Stimulated activated CD4-positive, alpha-beta T cell treated with anti-CD3 and anti-CD28 coated beads, Interleukin-4, amount 100 ng/mL, for 4 hours (primary cell): ENCODE measurements around the gene AHSG.

Experiments
- DNase-seq, 2 experiments: peaks; one replicate each; pipeline ENCODE4 v3.0.0-alpha.2; 2020

Gene AHSG

DNA sequence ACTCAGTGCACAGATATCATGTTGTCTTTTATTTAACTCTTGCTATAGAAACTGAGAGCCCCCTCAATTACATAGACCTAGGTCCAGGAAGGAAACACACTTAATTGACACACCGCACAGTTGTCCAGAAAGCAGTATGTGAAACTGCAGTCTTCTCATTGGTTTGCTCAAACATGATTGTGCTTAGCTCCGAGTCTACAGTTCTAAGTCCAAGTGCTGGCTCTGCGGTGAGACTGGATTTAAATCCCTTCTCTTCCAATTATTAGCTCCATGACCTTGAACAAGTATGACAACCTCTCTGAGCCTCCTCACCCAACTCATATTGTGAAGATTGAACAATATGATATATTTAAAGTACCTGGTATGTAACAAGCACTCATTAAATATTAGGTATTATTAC is 19.0 kb upstream of the AHSG start:
- no peak for DNase-seq

- no peak for DNase-seq
Measured at GRCh38 chr3:186594591-186595113, 18.2 kb upstream of the AHSG start.

- DNase-seq = no peak
Measured at GRCh38 chr3:186596568-186597287, 16.1 kb upstream of the AHSG start.

GRCh38 chr3:186598108-186598784 is 14.6 kb upstream of the AHSG start:
- no peak for DNase-seq

GRCh38 chr3:186598794-186599141 is 14.1 kb upstream of the AHSG start:
- DNase-seq = no peak

- DNase-seq = no peak
Measured at GRCh38 chr3:186599142-186599784, 13.6 kb upstream of the AHSG start.

GRCh38 chr3:186599785-186600166 is 13.1 kb upstream of the AHSG start:
- no peak for DNase-seq

GRCh38 chr3:186600896-186601295 is 12.0 kb upstream of the AHSG start:
- no peak for DNase-seq

- DNase-seq = no peak
Measured at GRCh38 chr3:186603159-186603558, 9.7 kb upstream of the AHSG start.

- no peak for DNase-seq
Measured at GRCh38 chr3:186605078-186605477, 7.8 kb upstream of the AHSG start.

GRCh38 chr3:186605561-186606545 is 7.0 kb upstream of the AHSG start:
- DNase-seq = no peak

- DNase-seq = no peak
Measured at GRCh38 chr3:186608624-186609215, 4.1 kb upstream of the AHSG start.

DNA sequence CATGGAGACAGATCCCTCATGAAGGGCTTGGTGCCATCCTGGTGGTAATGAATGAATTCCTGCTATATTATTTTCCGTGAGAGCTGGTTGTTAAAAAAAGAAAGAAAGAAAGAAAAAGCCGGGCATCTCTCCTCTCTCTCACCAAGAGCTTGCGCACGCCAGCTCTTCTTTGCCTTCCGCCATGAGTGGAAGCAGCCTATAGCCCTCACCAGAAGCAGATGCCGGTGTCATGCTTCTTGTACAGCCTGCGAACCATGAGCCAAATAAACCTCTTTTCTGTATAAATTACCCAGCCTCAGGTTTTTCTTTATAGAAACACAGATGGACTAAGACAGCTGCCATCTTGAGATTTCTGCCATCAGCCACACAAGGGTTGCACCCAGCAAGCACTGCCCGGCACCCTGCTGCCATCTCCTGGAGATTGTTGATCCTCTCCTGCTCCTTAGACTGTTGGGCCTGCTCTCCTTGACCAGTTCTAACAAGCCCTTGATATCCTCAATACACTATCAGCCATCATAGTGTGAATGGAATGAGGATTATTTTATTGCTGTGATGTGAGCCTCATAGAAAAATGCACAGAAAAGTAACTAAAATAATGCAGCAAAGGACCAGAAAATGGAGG is 3.5 kb upstream of the AHSG start:
- no peak for DNase-seq

- DNase-seq = no peak
Measured at GRCh38 chr3:186612065-186612464, 795 bp upstream of the AHSG start.

DNA sequence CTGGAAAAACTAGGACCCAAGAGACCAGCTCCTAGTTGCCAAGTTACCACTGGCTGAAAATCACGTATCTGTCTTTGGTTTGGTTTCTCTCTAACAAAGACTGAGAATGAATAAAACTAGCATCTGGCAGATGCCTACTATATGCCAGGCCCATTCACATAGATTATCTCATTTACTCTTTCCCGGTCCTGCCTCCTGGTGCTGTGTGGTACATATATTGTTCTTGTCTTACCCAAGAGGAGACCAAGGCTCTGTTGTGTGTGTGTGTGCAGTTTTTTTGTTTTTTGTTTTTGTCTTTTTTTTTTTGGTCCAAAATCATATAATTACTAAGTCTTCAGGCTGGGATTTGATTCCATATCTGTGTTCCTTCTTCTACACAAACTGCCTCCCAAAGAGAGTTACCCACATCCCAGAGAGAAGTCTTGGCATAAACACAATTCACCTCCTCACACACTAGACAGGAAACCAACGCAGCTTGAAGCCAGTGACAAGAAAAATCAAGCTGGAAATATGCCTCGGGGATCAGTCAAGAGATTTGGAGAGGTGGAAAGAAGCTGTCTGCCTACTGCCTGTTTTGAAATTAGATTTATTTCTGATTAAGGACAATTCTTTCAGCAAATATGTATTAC is 891 bp downstream of the AHSG start:
- DNase-seq = no peak

- no peak for DNase-seq
Measured at GRCh38 chr3:186614266-186614596, 1.4 kb downstream of the AHSG start.

DNA sequence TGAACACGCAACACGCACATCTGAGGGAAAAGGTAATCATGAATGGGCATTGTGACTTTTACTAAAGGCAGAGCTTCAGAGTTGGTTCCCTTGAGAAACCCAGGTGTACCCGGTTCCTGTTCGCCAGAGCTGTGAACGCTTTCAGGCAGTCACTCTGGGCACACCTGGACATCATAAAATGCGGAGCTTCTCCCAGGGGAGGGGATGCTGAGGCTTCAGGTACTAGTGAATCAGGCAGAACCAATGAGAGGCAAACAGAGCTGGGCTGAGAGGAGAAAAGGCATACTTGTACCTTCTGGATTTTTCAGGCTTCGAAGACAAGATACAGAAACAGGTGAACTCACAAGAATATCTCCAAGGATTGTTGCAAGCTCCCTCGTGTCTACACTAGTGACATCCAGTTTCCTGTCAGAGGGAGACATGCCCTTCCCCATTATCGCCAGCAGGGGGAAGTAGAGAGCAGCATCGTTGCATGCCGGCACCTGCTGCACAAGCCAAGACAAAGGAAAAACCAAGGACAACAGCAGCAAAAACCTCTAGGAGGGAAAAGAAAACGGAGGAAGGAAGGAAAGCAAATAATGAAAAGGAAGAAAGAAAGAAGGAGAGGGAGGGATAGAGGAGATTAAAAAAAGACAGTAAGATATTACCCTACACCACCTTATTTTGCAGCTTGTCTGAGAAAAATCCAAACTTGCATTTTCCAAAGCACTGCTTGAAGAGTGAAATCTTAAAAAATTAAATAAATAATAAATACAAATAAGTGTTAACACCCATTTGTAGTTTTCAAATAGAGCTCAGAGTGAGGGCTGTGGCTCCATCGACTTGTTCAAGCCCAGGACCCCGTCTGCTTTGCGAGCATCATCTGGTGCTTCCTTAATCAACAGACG is 2.0 kb downstream of the AHSG start:
- DNase-seq = peak; percentile 63 to 66

DNA sequence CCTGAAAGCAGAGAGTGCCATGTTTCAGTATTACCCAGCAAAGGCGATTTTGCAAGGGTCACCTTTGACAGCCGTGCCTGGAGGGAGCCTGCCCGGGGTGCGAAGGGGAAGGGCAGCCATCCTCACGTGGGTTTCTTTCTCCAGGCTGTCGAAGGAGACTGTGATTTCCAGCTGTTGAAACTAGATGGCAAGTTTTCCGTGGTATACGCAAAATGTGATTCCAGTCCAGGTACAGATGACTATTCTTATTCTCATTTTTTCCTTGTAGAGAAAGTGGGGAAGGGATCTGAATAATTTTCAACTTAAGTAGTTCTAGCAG is 3.4 kb downstream of the AHSG start:
- no peak for DNase-seq

DNA sequence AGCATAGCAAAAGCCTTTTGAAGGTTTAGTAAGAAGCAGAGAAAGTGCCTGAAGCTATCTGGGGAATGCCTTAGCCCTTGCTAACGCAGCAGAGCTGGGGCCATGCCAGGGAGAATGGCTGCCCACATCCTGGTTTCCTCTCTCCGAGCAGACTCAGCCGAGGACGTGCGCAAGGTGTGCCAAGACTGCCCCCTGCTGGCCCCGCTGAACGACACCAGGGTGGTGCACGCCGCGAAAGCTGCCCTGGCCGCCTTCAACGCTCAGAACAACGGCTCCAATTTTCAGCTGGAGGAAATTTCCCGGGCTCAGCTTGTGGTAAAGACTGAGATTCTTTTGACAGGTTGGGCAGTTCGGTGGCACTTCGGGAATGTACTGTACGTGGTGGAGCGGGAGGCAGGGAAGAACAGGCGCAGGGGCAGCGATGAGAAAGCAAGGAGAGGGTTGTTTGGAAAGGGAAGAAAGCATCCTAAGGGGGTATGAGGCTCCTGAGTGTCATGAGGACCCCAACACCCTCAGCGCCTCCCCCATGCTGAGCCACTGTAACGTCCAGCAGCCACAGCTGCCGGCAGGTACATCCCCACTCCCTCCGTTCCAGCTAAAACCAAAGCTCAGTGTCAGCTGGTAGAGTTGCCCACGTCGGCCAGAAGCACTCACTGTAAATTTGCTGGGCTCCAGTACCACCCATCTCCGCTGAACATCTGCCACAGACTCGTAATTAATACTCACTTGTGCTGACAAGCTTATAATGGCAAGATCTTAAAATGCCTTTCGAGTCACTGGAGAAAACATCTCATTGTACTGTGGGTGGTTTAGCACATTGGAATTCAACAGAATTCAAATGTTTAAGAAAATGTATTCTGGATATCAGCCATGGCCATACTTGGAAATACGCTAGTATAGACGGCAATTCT is 4.4 kb downstream of the AHSG start:
- peak; percentile 79 to 83 for DNase-seq
